Measurements from ENCODE around the gene CALD1. TPM values are rescaled to one million over a fixed set of nuclear protein-coding genes. Genes with fewer than 3 reads are reported as not detected.
A peak's percentile ranks its signal among the peaks of the same experiment; 100 is the strongest.

CALD1 gene
- total and polyA plus RNA-seq, 7 donors: 16.8 to 59.5 (median 25.0) TPM

GRCh38 chr7:134887523-134887922 lies 108.1 kb downstream of the CALD1 start:
- Histone ChIP-seq H3K27ac (no peak overlapping the region), H3K9me3 (no peaks in the 10 kb centered on the region), H3K27me3 (ENCODE audit: insufficient read depth in 3 of 3, low read length in 2 of 3) (no peaks in the 10 kb centered on the region), H3K4me1 (peaks cover 10% of the 10 kb centered on the region), H3K36me3 (ENCODE audit: insufficient read depth in 1 of 2, low read depth in 1 of 2) (no peaks in the 10 kb centered on the region), H3K4me3 (no peak overlapping the region)
- no peak for ATAC-seq
- TF ChIP-seq, protein P1, sequence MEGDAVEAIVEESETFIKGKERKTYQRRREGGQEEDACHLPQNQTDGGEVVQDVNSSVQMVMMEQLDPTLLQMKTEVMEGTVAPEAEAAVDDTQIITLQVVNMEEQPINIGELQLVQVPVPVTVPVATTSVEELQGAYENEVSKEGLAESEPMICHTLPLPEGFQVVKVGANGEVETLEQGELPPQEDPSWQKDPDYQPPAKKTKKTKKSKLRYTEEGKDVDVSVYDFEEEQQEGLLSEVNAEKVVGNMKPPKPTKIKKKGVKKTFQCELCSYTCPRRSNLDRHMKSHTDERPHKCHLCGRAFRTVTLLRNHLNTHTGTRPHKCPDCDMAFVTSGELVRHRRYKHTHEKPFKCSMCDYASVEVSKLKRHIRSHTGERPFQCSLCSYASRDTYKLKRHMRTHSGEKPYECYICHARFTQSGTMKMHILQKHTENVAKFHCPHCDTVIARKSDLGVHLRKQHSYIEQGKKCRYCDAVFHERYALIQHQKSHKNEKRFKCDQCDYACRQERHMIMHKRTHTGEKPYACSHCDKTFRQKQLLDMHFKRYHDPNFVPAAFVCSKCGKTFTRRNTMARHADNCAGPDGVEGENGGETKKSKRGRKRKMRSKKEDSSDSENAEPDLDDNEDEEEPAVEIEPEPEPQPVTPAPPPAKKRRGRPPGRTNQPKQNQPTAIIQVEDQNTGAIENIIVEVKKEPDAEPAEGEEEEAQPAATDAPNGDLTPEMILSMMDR (IDR thresholded peaks at IDR 0.05): no peak
- intact Hi-C loops (cut with DNase I): no loop called here
- no peak for DNase-seq
- WGBS, 3 donors: 97 to 98% (median 97%) methylated on average over 8 of the region's 8 CpGs

DNA sequence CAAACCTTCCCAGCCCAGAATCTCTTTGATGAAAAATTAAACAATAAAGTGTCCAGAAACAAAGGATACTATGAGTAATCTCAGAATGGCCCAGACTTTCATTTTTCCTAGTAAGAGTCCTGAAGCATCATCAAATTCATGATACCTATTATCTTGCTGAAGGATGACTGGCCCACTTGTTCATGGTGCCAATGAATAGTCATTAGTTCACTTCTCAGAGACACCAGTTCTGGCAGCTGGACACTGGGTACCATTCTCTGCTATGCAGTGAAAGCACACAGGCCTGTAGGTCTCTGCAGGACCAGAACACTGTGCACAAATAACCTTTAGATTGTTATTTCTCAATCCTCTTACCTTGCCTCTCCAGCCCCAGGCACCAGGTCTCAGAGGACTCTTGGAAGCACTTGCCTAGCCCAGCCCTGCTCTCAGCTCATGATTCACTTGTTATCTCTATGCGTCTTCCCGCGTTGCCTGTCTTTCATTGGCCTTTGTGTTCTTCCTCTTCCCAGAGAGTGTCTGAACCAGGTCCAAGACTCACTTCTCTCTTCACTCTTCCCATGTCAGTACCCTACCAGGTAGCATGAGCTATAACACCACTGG lies 108.8 kb downstream of the CALD1 start:
- H3K4me1 ChIP-seq: peaks cover 10% of the 10 kb centered on the region
- H3K27ac ChIP-seq: no peak overlapping the region

GRCh38 chr7:134890246-134891240 lies 111.1 kb downstream of the CALD1 start:
- no peaks in the 10 kb centered on the region for H3K27me3 ChIP-seq (ENCODE audit: insufficient read depth in 3 of 3, low read length in 2 of 3)
- TF ChIP-seq, protein P1 (IDR thresholded peaks at IDR 0.05): no peak
- no peak for ATAC-seq
- H3K9me3 ChIP-seq: no peaks in the 10 kb centered on the region
- H3K4me3 ChIP-seq: peak overlapping the region; percentile 70
- no peak for DNase-seq
- intact Hi-C loops (cut with DNase I): no loop called here
- peaks cover 10% of the 10 kb centered on the region for H3K4me1 ChIP-seq
- H3K36me3 ChIP-seq (ENCODE audit: insufficient read depth in 1 of 2, low read depth in 1 of 2): no peaks in the 10 kb centered on the region
- no peak overlapping the region for H3K27ac ChIP-seq
- 36 to 52% (median 36%) methylated on average over 10 of the region's 10 CpGs for WGBS, 3 donors

More for the DNA sequence above, 108.8 kb downstream of the CALD1 start:
- no peaks in the 10 kb centered on the region for H3K36me3 ChIP-seq (ENCODE audit: insufficient read depth in 1 of 2, low read depth in 1 of 2)
- H3K9me3 ChIP-seq: no peaks in the 10 kb centered on the region
- DNase-seq (no peak), ATAC-seq (no peak)
- no peak overlapping the region for H3K4me3 ChIP-seq
- intact Hi-C loops (cut with DNase I): no loop called here
- TF ChIP-seq, protein P1 (IDR thresholded peaks at IDR 0.05): no peak
- WGBS, 3 donors: 64 to 77% (median 68%) methylated on average over 3 of the region's 3 CpGs
- no peaks in the 10 kb centered on the region for H3K27me3 ChIP-seq (ENCODE audit: insufficient read depth in 3 of 3, low read length in 2 of 3)

- intact Hi-C loops (cut with DNase I): no loop called here
- Histone ChIP-seq H3K27me3 (ENCODE audit: insufficient read depth in 3 of 3, low read length in 2 of 3) (no peaks in the 10 kb centered on the region), H3K4me3 (peak overlapping the region; percentile 70), H3K27ac (peak overlapping the region; percentile 47), H3K9me3 (no peaks in the 10 kb centered on the region), H3K36me3 (ENCODE audit: insufficient read depth in 1 of 2, low read depth in 1 of 2) (no peaks in the 10 kb centered on the region), H3K4me1 (peaks cover 10% of the 10 kb centered on the region)
- 1 to 3% (median 2%) methylated on average over 22 of the region's 22 CpGs for WGBS, 3 donors
- ATAC-seq: peak; percentile 75 to 89 (median 88)
- TF ChIP-seq, protein P1 (IDR thresholded peaks at IDR 0.05): no peak
- DNase-seq: peak; percentile 78 to 88
These were observed 111.8 kb downstream of the CALD1 start for GRCh38 chr7:134891262-134891695.

Data from psoas muscle (tissue), 8 donors.